HEK293 (cell line): ENCODE data around the gene CPNE1.
A peak's percentile ranks its signal among the peaks of the same experiment; 100 is the strongest.

Source experiments
- CTCF ChIA-PET: fragments of 350-600 bp; formaldehyde crosslinking; extraction: SDS; loops from one replicate; lab custom pipeline; 2021; ENCODE audit warnings: antibody characterized with exemption; lab: Yijun Ruan, JAX
- POLR2A ChIA-PET: fragments of 300-600 bp; formaldehyde crosslinking; extraction: SDS; loops from one replicate; lab custom pipeline; 2020; ENCODE audit warnings: antibody characterized with exemption, inconsistent platforms; lab: Yijun Ruan, JAX
- H3K27ac ChIP-seq: fragments of 200-500 bp; sonication (Bioruptor generic); 2 replicates; pipeline ENCODE4 v1.5.1; 2014; ENCODE audit warnings: low read depth, low read length, control low read depth, inconsistent platforms; ENCODE audit errors: extremely low read depth
- H3K36me3 ChIP-seq, 2 experiments: fragments of 200-500 bp in 1 of 2; sonication (Bioruptor generic) in 1 of 2; 1 replicate in 1 of 2; 2 replicates in 1 of 2; pipeline ENCODE4 v1.5.1; 2014 to 2017; ENCODE audit warnings: inconsistent platforms in 2 of 2, low read length in 2 of 2; ENCODE audit not compliant: control insufficient read depth in 2 of 2, insufficient read depth in 1 of 2
- H3K4me1 ChIP-seq: fragments of 200-500 bp; sonication (Bioruptor generic); 2 replicates; pipeline ENCODE4 v1.5.1; 2014; ENCODE audit warnings: mild to moderate bottlenecking, low read length, inconsistent platforms; ENCODE audit not compliant: control insufficient read depth, insufficient read depth
- H3K4me3 ChIP-seq: 2 replicates; pipeline ENCODE4 v1.5.1; 2011; ENCODE audit warnings: low read depth, mild to moderate bottlenecking, control low read depth, low read length, moderate library complexity
- H3K9me3 ChIP-seq: fragments of 200-500 bp; sonication (Bioruptor generic); 2 replicates; pipeline ENCODE4 v1.5.1; 2014; ENCODE audit warnings: low read depth, low read length, inconsistent platforms; ENCODE audit not compliant: control insufficient read depth, insufficient read depth
- FEZF1 ChIP-seq: fragments of 450-650 bp; formaldehyde crosslinking; IDR thresholded peaks from 2 replicates; pipeline ENCODE4 v1.5.1; 2016; ENCODE audit warnings: missing biosample characterization, missing genetic modification characterization
- GLI4 ChIP-seq: fragments of 450-650 bp; formaldehyde crosslinking; IDR thresholded peaks from 2 replicates; pipeline ENCODE4 v1.5.1; 2016; ENCODE audit warnings: missing biosample characterization, missing genetic modification characterization
- GLIS1 ChIP-seq: fragments of 450-650 bp; formaldehyde crosslinking; IDR thresholded peaks from 2 replicates; pipeline ENCODE4 v1.5.1; 2016; ENCODE audit warnings: missing biosample characterization, missing genetic modification characterization
- KLF9 ChIP-seq: fragments of 450-650 bp; formaldehyde crosslinking; IDR thresholded peaks from 2 replicates; pipeline ENCODE4 v1.5.1; 2016; ENCODE audit warnings: missing biosample characterization, missing genetic modification characterization, low read depth
- PBX3 ChIP-seq: sonication (generic); formaldehyde crosslinking; IDR thresholded peaks from 2 replicates; pipeline ENCODE4 v1.8.1; 2022; ENCODE audit warnings: mild to moderate bottlenecking, moderate library complexity, missing genetic modification reagents
- ZFHX2 ChIP-seq: fragments of 450-650 bp; formaldehyde crosslinking; conservative IDR thresholded peaks from 2 replicates; pipeline ENCODE4 v1.5.1; 2016; ENCODE audit warnings: missing biosample characterization, missing genetic modification characterization
- ZFP69B ChIP-seq: fragments of 450-650 bp; formaldehyde crosslinking; IDR thresholded peaks from 2 replicates; pipeline ENCODE4 v1.5.1; 2016; ENCODE audit warnings: missing biosample characterization, missing genetic modification characterization
- ZNF114 ChIP-seq: fragments of 450-650 bp; formaldehyde crosslinking; IDR thresholded peaks from 2 replicates; pipeline ENCODE4 v1.5.0; 2017; ENCODE audit warnings: missing biosample characterization, missing genetic modification characterization
- ZNF133 ChIP-seq: fragments of 450-650 bp; formaldehyde crosslinking; IDR thresholded peaks from 2 replicates; pipeline ENCODE4 v1.5.1; 2016; ENCODE audit warnings: missing biosample characterization, missing genetic modification characterization
- ZNF155 ChIP-seq: fragments of 450-650 bp; formaldehyde crosslinking; IDR thresholded peaks from 2 replicates; pipeline ENCODE4 v1.5.1; 2016; ENCODE audit warnings: missing biosample characterization, missing genetic modification characterization
- ZNF157 ChIP-seq: fragments of 450-650 bp; formaldehyde crosslinking; IDR thresholded peaks from 2 replicates; pipeline ENCODE4 v1.5.1; 2016; ENCODE audit warnings: missing biosample characterization, missing genetic modification characterization
- ZNF18 ChIP-seq: fragments of 450-650 bp; formaldehyde crosslinking; IDR thresholded peaks from 2 replicates; pipeline ENCODE4 v1.5.1; 2016; ENCODE audit warnings: missing biosample characterization, missing genetic modification characterization
- ZNF221 ChIP-seq: fragments of 450-650 bp; formaldehyde crosslinking; IDR thresholded peaks from 2 replicates; pipeline ENCODE4 v1.5.1; 2017; ENCODE audit warnings: missing biosample characterization, missing genetic modification characterization, borderline replicate concordance
- ZNF24 ChIP-seq: fragments of 450-650 bp; formaldehyde crosslinking; IDR thresholded peaks from 2 replicates; pipeline ENCODE4 v1.5.1; 2016; ENCODE audit warnings: missing biosample characterization, missing genetic modification characterization
- ZNF341 ChIP-seq: fragments of 450-650 bp; formaldehyde crosslinking; IDR thresholded peaks from 2 replicates; pipeline ENCODE4; 2016; ENCODE audit warnings: low read depth, missing biosample characterization, missing genetic modification characterization
- ZNF423 ChIP-seq: fragments of 450-650 bp; formaldehyde crosslinking; IDR thresholded peaks from 2 replicates; pipeline ENCODE4 v1.5.1; 2016; ENCODE audit warnings: missing biosample characterization, missing genetic modification characterization
- ZNF433 ChIP-seq: fragments of 450-650 bp; formaldehyde crosslinking; IDR thresholded peaks from 2 replicates; pipeline ENCODE4 v1.5.1; 2016; ENCODE audit warnings: missing biosample characterization, missing genetic modification characterization, low read depth
- ZNF473 ChIP-seq: fragments of 450-650 bp; formaldehyde crosslinking; IDR thresholded peaks from 2 replicates; pipeline ENCODE4 v1.5.1; 2017; ENCODE audit warnings: missing biosample characterization, missing genetic modification characterization
- ZNF48 ChIP-seq: fragments of 450-650 bp; formaldehyde crosslinking; IDR thresholded peaks from 2 replicates; pipeline ENCODE4 v1.5.1; 2016; ENCODE audit warnings: missing biosample characterization, missing genetic modification characterization
- ZNF558 ChIP-seq: fragments of 450-650 bp; formaldehyde crosslinking; IDR thresholded peaks from 2 replicates; pipeline ENCODE4 v1.5.1; 2016; ENCODE audit warnings: missing biosample characterization, missing genetic modification characterization
- ZNF621 ChIP-seq: fragments of 450-650 bp; formaldehyde crosslinking; IDR thresholded peaks from 2 replicates; pipeline ENCODE4 v1.5.1; 2017; ENCODE audit warnings: missing biosample characterization, missing genetic modification characterization
- ZNF660 ChIP-seq: fragments of 450-650 bp; IDR thresholded peaks from 2 replicates; pipeline ENCODE4 v1.5.1; 2018; ENCODE audit warnings: missing biosample characterization, mild to moderate bottlenecking, missing genetic modification characterization
- ZXDB ChIP-seq: fragments of 450-650 bp; formaldehyde crosslinking; IDR thresholded peaks from 2 replicates; pipeline ENCODE4 v1.5.1; 2016; ENCODE audit warnings: missing biosample characterization, missing genetic modification characterization

Gene CPNE1

GRCh38 chr20:35638751-35639150, 25.9 kb downstream of the CPNE1 start:
- TF ChIP-seq ZNF558 (tag by site-specific recombination): no peak
- no peak for TF ChIP-seq ZNF621
- TF ChIP-seq ZNF18 (tag by site-specific recombination): no peak
- TF ChIP-seq ZXDB (tag by site-specific recombination): no peak
- TF ChIP-seq ZNF423 (tag by site-specific recombination): no peak
- TF ChIP-seq ZNF341 (tag by site-specific recombination): no peak
- CTCF ChIA-PET: interaction anchor here (0.6 to 3.2 kb wide), 2 partner anchors 16 to 19 kb away, joined by 3 to 16 read pairs; no protein-coding TSS in a partner anchor
- H3K9me3 ChIP-seq: no peaks in the 10 kb centered on the region
- H3K4me1 ChIP-seq: no peaks in the 10 kb centered on the region
- POLR2A ChIA-PET: no interaction called here
- no peaks in the 10 kb centered on the region for H3K36me3 ChIP-seq
- H3K27ac ChIP-seq: no peak overlapping the region
- no peak overlapping the region for H3K4me3 ChIP-seq

- H3K4me3 ChIP-seq: no peak overlapping the region
- no peaks in the 10 kb centered on the region for H3K9me3 ChIP-seq
- no peaks in the 10 kb centered on the region for H3K4me1 ChIP-seq
- POLR2A ChIA-PET: interaction anchor here (0.5 kb wide), 2 partner anchors 55 to 851 kb away, joined by 3 read pairs; no protein-coding TSS in a partner anchor
- H3K36me3 ChIP-seq: peaks cover 0 to 6% of the 10 kb centered on the region in 2 experiments; a peak in 1 of 3 replicates
- no peak overlapping the region for H3K27ac ChIP-seq
- no peak for TF ChIP-seq ZNF558 (tag by site-specific recombination)
- TF ChIP-seq, all 188 proteins: peak for 0
- CTCF ChIA-PET: interaction anchor here (3.2 kb wide), 1 partner anchor 18 kb away, joined by 16 read pairs; no protein-coding TSS in a partner anchor
Observed at GRCh38 chr20:35637276-35637675, 27.4 kb downstream of the CPNE1 start.

GRCh38 chr20:35636095-35636494, 28.6 kb downstream of the CPNE1 start:
- TF ChIP-seq ZNF155 (tag by site-specific recombination): no peak
- no peak for TF ChIP-seq ZNF473 (tag by site-specific recombination)
- TF ChIP-seq ZNF660: no peak
- peak; percentile 20; the same call in 1 of the 2 replicates for TF ChIP-seq FEZF1 (tag by site-specific recombination)
- TF ChIP-seq KLF9 (tag by site-specific recombination): no peak
- POLR2A ChIA-PET: interaction anchor here (0.6 to 0.8 kb wide), 2 partner anchors 20 to 960 kb away, joined by 3 read pairs; partner anchors contain the start of gene SPAG4
- no peak overlapping the region; the same call in 1 of the 2 replicates for H3K27ac ChIP-seq
- CTCF ChIA-PET: interaction anchor here (0.5 to 3.2 kb wide), 2 partner anchors 16 to 57 kb away, joined by 4 to 16 read pairs; no protein-coding TSS in a partner anchor
- H3K4me1 ChIP-seq: no peaks in the 10 kb centered on the region
- no peaks in the 10 kb centered on the region for H3K9me3 ChIP-seq
- peaks cover 0 to 18% of the 10 kb centered on the region in 2 experiments; a peak in 1 of 3 replicates for H3K36me3 ChIP-seq
- no peak overlapping the region for H3K4me3 ChIP-seq

- POLR2A ChIA-PET: interaction anchor here (0.6 kb wide), 1 partner anchor 960 kb away, joined by 3 read pairs; no protein-coding TSS in a partner anchor
Observed at GRCh38 chr20:35635652-35636051, 29.0 kb downstream of the CPNE1 start.

More at GRCh38 chr20:35635652-35636051, 29.0 kb downstream of the CPNE1 start:
- Histone ChIP-seq H3K9me3 (no peaks in the 10 kb centered on the region), H3K4me3 (no peak overlapping the region), H3K27ac (no peak overlapping the region), H3K36me3 (peaks cover 0 to 22% of the 10 kb centered on the region in 2 experiments; a peak in 1 of 3 replicates), H3K4me1 (no peaks in the 10 kb centered on the region)
- CTCF ChIA-PET: interaction anchor here (0.5 kb wide), 1 partner anchor 57 kb away, joined by 4 read pairs; no protein-coding TSS in a partner anchor
- no peak for TF ChIP-seq ZNF48 (tag by site-specific recombination)
- TF ChIP-seq ZNF157 (tag by site-specific recombination): no peak
- no peak for TF ChIP-seq ZFP69B (tag by site-specific recombination)
- no peak for TF ChIP-seq ZNF433
- TF ChIP-seq PBX3 (CRISPR knock-in tag): no peak
- no peak for TF ChIP-seq ZNF341 (tag by site-specific recombination)
- no peak for TF ChIP-seq ZFHX2 (tag by site-specific recombination)
- no peak for TF ChIP-seq ZNF114 (tag by site-specific recombination)
- TF ChIP-seq ZNF24 (tag by site-specific recombination): no peak
- TF ChIP-seq ZNF133 (tag by site-specific recombination): no peak
- TF ChIP-seq ZNF221 (tag by site-specific recombination): no peak
- TF ChIP-seq GLIS1 (tag by site-specific recombination): no peak
- TF ChIP-seq GLI4 (tag by site-specific recombination): no peak
